ENCODE results near the gene TMEM163.
A peak's percentile ranks its signal among the peaks of the same experiment; 100 is the strongest.

TMEM163 gene

GRCh38 chr2:134693359-134694330 is 25.2 kb downstream of the TMEM163 start:
- no peak for DNase-seq (ENCODE audit: low read depth in 2 of 2)

- DNase-seq (ENCODE audit: low read depth in 2 of 2): no peak
These were observed 26.3 kb downstream of the TMEM163 start for GRCh38 chr2:134692499-134692898.

GRCh38 chr2:134690629-134691215 is 28.1 kb downstream of the TMEM163 start:
- no peak for DNase-seq (ENCODE audit: low read depth in 2 of 2)

DNA sequence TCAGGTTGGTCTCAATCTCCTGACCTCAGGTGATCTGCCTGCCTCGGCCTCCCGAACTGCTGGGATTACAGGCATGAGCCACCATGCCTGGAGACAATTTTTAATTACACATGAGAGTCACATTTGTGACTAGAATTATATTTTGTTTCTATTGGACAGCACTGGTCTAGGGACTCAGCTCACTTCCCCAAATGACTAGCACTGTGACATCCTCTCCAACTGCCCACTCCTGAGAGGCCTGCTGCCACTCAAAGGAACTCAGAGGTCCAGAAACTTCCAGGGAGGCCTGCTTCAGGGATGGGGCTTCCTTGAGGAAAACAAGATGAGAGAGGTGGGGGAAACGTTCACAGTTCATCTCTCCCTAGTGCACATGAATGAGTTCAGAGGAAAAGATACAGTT is 29.5 kb downstream of the TMEM163 start:
- DNase-seq (ENCODE audit: low read depth in 2 of 2): no peak

DNA sequence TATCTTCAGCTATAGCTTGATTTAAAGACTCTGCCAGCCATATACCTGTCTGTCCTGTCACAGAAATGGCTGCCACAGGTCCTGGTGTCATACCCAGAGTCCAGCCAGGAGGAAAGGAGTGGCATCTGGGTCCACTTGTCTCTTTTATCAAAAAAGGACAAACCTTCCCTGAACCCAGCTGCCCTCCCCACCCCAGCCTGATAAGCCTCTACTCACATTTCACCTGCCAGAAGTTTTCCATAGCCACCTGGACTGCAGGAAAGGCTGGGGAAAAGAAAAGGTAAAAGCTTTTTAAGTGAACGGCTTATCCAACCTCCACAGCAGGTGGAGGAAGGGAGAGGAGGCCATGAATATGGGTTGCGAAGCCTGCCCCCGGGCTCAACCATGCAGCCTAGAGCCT is 32.8 kb downstream of the TMEM163 start:
- DNase-seq (ENCODE audit: low read depth in 2 of 2): no peak

- no peak for DNase-seq (ENCODE audit: low read depth in 2 of 2)
These were observed 35.2 kb downstream of the TMEM163 start for GRCh38 chr2:134683561-134684112.

GRCh38 chr2:134682726-134683125 is 36.1 kb downstream of the TMEM163 start:
- DNase-seq (ENCODE audit: low read depth in 2 of 2): no peak

GRCh38 chr2:134681201-134681600 is 37.6 kb downstream of the TMEM163 start:
- DNase-seq (ENCODE audit: low read depth in 2 of 2): no peak

DNA sequence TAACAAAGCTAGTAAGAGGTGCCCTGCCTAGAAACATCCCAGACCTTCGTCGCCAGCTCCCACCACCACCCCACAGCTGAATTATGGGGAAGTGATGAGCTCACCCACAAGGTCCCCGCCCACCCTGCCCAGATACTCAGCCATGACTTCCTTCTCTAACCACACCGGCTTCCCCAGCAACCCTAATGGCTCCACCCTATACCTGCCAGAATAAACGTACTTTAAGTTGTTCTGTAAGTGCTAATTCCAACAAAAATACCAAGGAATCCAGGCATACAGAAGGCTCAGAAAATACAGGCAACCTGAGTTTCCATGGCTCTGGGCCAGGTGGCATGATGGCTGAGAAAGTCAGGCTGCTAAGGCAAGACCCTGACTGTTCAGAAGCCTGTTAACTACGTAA is 39.1 kb downstream of the TMEM163 start:
- DNase-seq (ENCODE audit: low read depth in 2 of 2): no peak

DNA sequence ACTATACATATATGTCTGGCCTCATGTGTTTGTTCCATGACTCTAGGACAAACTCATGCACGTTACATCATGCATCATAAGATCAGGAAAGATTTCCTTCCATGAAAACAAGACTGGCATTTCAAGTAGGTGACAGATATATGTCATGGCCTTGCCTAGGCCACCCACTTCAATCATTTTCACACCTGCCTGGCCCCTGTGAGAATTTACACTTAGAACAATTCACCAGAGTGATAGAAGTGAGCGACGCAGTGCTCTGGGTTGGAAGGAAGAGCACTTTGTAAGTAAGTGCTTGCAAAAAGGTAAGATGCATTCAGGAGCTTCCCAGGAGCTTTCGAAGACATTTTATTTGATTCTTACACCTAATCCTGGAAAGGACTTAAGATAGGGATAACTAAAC is 39.5 kb downstream of the TMEM163 start:
- no peak for DNase-seq (ENCODE audit: low read depth in 2 of 2)

GRCh38 chr2:134677856-134678756 is 40.7 kb downstream of the TMEM163 start:
- DNase-seq (ENCODE audit: low read depth in 2 of 2): no peak

- DNase-seq (ENCODE audit: low read depth in 2 of 2): no peak
These were observed 41.8 kb downstream of the TMEM163 start for GRCh38 chr2:134676960-134677359.

DNA sequence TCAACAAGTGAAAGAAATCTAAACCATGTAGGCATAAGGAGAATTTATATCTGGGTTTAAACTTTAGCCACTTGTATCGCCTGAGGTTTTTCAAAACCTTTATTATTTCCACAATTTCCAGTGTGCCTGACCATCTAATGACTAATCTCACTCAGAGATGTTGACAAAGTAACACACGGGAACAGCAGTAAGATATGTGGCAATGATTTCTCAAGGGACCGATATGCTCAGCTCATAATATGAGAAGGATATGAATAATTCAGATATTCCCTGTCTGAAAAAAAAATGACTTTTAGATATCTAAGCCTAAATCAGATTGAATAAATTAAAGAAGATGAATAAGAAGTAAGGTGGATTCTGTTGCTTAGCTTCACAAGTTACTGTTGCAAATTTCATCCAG is 43.5 kb downstream of the TMEM163 start:
- no peak for DNase-seq (ENCODE audit: low read depth in 2 of 2)

- no peak for DNase-seq (ENCODE audit: low read depth in 2 of 2)
These were observed 44.1 kb downstream of the TMEM163 start for GRCh38 chr2:134674687-134675086.

DNA sequence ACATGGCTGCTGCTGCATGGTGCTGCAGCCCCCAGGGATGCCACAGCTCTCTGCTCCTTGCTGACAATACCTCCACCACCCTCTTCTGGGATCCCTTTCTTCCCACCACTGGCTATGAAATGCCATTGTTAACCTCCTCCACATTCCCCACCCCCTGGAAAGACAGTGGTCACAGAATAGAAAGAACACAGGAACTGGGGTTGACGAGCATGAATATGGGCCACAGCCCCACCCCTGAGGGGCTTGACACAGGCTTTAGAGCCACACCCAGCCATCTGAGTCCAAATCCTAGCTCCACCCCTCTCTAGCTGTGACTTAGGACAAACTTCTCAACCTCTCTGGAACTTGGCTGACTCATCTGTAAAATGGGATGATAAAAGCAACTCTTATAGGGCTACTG is 47.3 kb downstream of the TMEM163 start:
- DNase-seq (ENCODE audit: low read depth in 2 of 2): no peak

DNA sequence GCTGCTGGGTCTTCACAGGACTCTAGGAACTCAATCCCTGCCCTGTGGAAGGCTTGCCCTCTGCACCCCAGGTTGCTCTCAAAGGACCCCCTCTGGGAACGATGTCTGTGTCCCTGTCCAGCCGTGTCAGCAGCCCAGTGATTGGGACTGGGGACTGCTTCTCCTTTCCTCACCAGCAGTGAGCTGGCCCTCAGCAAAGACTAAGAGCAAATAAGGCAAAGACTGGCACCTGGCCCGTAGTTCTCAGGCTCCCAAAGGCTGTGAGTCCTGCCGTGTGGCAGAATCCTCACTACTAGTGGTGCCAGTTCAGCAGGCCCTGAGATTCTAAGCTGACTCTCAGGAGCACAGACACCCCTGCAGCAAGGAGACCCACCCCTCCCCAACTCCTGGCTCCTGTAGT is 47.8 kb downstream of the TMEM163 start:
- DNase-seq (ENCODE audit: low read depth in 2 of 2): no peak

DNA sequence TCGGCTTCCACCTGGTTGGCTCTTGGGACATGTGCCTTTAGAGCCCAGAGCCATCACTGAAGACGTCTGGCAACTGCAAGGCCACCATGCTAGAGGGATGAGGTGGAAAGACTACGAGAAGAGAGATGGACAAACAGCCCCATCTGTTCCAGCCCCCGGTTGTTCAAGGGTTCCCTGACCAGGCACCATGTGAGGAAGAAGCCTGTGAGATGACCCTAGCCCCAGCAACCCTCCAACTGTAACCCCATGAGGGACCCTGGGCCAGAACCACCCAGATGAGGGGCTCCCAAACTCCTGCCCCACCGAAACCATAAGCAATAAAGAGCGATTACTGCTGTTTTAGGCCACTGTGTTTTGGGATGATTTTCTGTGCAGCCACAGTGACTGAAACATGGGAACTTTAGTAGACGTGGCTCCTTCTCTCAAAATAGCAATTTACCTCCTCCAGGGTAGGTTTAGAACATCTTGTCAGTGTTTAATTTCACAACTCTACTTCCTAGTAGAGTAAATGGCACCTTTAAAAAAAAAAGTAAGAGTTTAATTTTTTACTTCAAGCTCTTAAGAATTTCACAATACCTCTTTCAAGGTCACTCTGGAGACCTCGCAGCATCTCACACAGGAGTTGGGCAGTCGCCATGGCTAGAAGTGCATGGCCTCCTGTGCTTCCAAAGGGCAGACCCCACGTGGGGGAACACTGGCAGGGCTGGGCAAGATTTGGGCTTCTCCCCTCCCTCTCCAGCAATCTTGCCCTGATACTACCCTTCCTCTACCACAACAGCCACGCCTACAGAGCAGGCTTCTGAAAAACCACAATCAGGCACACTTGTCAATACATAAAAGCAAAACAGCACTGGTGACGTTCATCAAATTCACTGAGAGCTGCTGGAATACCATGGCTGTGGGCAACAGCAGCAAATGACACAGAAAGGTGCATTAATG is 48.8 kb downstream of the TMEM163 start:
- DNase-seq (ENCODE audit: low read depth in 2 of 2): peak in 1 of 2 donors; percentile 34

DNA sequence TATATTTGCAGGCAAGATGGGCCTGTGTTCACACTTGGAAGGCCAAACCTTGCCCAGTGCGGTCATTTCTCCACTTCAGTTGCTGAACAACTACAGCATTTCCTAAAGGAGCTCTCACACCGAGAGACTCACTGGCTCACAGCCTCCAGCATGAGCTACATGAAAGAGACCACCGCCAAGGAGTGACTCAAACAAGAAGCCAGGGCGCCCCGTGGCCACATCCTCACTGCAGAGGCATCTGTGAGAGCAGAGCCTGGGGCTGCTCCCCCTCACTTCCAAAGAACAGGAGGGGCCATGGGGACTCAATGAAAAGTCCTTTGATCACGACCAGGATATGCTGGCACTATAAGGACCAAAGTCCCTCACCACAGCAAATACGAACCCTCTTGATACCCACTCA is 50.0 kb downstream of the TMEM163 start:
- DNase-seq (ENCODE audit: low read depth in 2 of 2): peak; percentile 32 to 67

DNA sequence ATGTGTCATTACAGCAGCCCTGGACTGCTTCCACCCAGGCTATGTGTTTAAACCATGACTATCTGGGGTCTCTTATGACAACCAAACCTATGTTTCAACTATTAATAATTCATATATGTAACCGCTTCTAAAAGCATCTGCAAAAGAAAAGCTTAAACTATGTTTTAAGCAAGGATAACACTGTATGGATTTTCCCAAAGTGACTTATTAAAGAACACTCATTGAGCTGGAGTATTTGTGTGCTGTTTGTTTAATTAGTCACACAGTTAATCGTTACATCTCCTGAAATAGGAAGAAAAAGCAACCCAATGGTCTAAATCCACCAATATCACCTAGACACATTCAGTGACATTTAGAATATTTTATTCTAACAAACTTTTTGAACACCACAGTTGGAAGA is 51.3 kb downstream of the TMEM163 start:
- no peak for DNase-seq (ENCODE audit: low read depth in 2 of 2)

- no peak for DNase-seq (ENCODE audit: low read depth in 2 of 2)
These were observed 51.7 kb downstream of the TMEM163 start for GRCh38 chr2:134667081-134667480.
